NB4 (cell line): ENCODE results near the gene ZNF354B.
A peak's percentile ranks its signal among the peaks of the same experiment; 100 is the strongest.

ENCODE experiments used
- CTCF ChIP-seq: IDR thresholded peaks from one replicate; pipeline ENCODE4 v1.5.1; 2012; ENCODE audit warnings: low read depth, low read length
- MAX ChIP-seq: IDR thresholded peaks from 2 replicates; pipeline ENCODE4 v1.6.1; 2011; ENCODE audit warnings: low read depth, low read length

GRCh38 chr5:178831049-178831448 lies 28.7 kb upstream of the ZNF354B start:
- peak; percentile 12 for TF ChIP-seq CTCF
- TF ChIP-seq MAX = no peak
